ENCODE measurements around the gene SLC25A25.

Gene SLC25A25

GRCh38 chr9:128122809-128123175, 54.8 kb downstream of the SLC25A25 start:
- H3K4me3 ChIP-seq (replicated peaks; ENCODE audit: low read depth, low read length) = no peak overlapping the region
- TF ChIP-seq CTCF (IDR thresholded peaks at IDR 0.05; ENCODE audit: low read depth, low read length, missing control alignments) = no peak
- DNase-seq (ENCODE audit: extremely low read depth, low read depth) = no peak

- H3K4me3 ChIP-seq (replicated peaks; ENCODE audit: low read depth, low read length) = no peak overlapping the region
- TF ChIP-seq CTCF (IDR thresholded peaks at IDR 0.05; ENCODE audit: low read depth, low read length, missing control alignments) = no peak
- no peak for DNase-seq (ENCODE audit: extremely low read depth, low read depth)
Measured at GRCh38 chr9:128123451-128124080, 55.5 kb downstream of the SLC25A25 start.

GRCh38 chr9:128124451-128124850, 56.4 kb downstream of the SLC25A25 start:
- H3K4me3 ChIP-seq (replicated peaks; ENCODE audit: low read depth, low read length) = no peak overlapping the region
- no peak for TF ChIP-seq CTCF (IDR thresholded peaks at IDR 0.05; ENCODE audit: low read depth, low read length, missing control alignments)
- DNase-seq (ENCODE audit: extremely low read depth, low read depth) = no peak

GRCh38 chr9:128124873-128125579, 57.0 kb downstream of the SLC25A25 start:
- peak; percentile 91 for TF ChIP-seq CTCF (IDR thresholded peaks at IDR 0.05; ENCODE audit: low read depth, low read length, missing control alignments)
- DNase-seq (ENCODE audit: extremely low read depth, low read depth) = peak; percentile 31
- H3K4me3 ChIP-seq (replicated peaks; ENCODE audit: low read depth, low read length) = 0 out of 2 replicates have a peak overlapping the region, but pooled peaks have one; percentile 88

GRCh38 chr9:128125580-128126354, 57.7 kb downstream of the SLC25A25 start:
- H3K4me3 ChIP-seq (replicated peaks; ENCODE audit: low read depth, low read length) = peak overlapping the region; percentile 88
- TF ChIP-seq CTCF (IDR thresholded peaks at IDR 0.05; ENCODE audit: low read depth, low read length, missing control alignments) = no peak
- no peak for DNase-seq (ENCODE audit: extremely low read depth, low read depth)

GRCh38 chr9:128127568-128127989, 59.5 kb downstream of the SLC25A25 start, which contains the start of gene PTGES2:
Gene PTGES2 (minus strand): TSS chr9:128127729. CDS start chr9:128127717, 12 bp downstream.
- TF ChIP-seq CTCF (IDR thresholded peaks at IDR 0.05; ENCODE audit: low read depth, low read length, missing control alignments) = no peak
- peak within 1 kb of the TSS; percentile 88 for H3K4me3 ChIP-seq (replicated peaks; ENCODE audit: low read depth, low read length)
- DNase-seq (ENCODE audit: extremely low read depth, low read depth) = peak; percentile 41
